ENCODE measurements around the gene NUDT16L1.

- TF ChIP-seq CTCF (IDR thresholded peaks at IDR 0.05) (no peak), POLR2A (IDR thresholded peaks at IDR 0.05) (no peak)
Measured at GRCh38 chr16:4686497-4687210, 6.7 kb upstream of the NUDT16L1 start.

Data from testis (tissue), 2 donors.